H1 (cell line): ENCODE data around the gene AGAP1. TPM values are rescaled to one million over a fixed set of nuclear protein-coding genes. Genes with fewer than 3 reads are reported as not detected.

Source experiments
- CTCF ChIA-PET: fragments of 300-600 bp; sonication (Branson Sonifier 250); formaldehyde crosslinking; loops from one replicate; lab custom pipeline; 2021; ENCODE audit not compliant: partially characterized antibody; lab: Charles Lee
- POLR2A ChIA-PET: fragments of 300-600 bp; sonication (Branson Sonifier 250); formaldehyde crosslinking; loops from one replicate; lab custom pipeline; 2021; ENCODE audit warnings: inconsistent platforms; ENCODE audit not compliant: partially characterized antibody; lab: Charles Lee
- DNase-seq, 2 experiments: peaks; one replicate each; pipeline versions ENCODE4 v3.0.0 to v3.0.0-alpha.2; 2010 to 2022; ENCODE audit warnings: low spot score in 2 of 2, low read depth in 1 of 2, mixed read lengths in 1 of 2
- FAIRE-seq: peaks from 2 replicates; lab custom pipeline; 2011; peaks lifted over from hg19 to GRCh38; lab: Jason Lieb, UNC
- H2AFZ ChIP-seq: 2 replicates; pipeline ENCODE4 v1.8.1; 2012; ENCODE audit warnings: low read length, inconsistent platforms
- H2AK5ac ChIP-seq: 2 replicates; pipeline ENCODE4 v1.6.1; 2013; ENCODE audit warnings: low read depth, low read length
- H2BK120ac ChIP-seq: replicated peaks from 2 replicates; pipeline ENCODE3; 2013; ENCODE audit warnings: low read depth, low read length, inconsistent platforms
- H2BK12ac ChIP-seq: 2 replicates; pipeline ENCODE4 v1.6.1; 2013; ENCODE audit warnings: low read depth, low read length
- H2BK15ac ChIP-seq: 2 replicates; pipeline ENCODE4 v1.6.1; 2013; ENCODE audit warnings: low read length
- H2BK20ac ChIP-seq: 2 replicates; pipeline ENCODE4 v1.6.1; 2013; ENCODE audit warnings: low read length
- H2BK5ac ChIP-seq: 2 replicates; pipeline ENCODE4 v1.6.1; 2013; ENCODE audit warnings: low read depth, low read length
- H3K14ac ChIP-seq: 2 replicates; pipeline ENCODE4 v1.6.1; 2013; ENCODE audit warnings: inconsistent platforms; ENCODE audit not compliant: insufficient read length
- H3K18ac ChIP-seq: 2 replicates; pipeline ENCODE4 v1.6.1; 2013; ENCODE audit warnings: low read length; ENCODE audit errors: extremely low read depth
- H3K23ac ChIP-seq: 2 replicates; pipeline ENCODE4 v1.6.1; 2013; ENCODE audit warnings: inconsistent platforms; ENCODE audit not compliant: insufficient read length
- H3K23me2 ChIP-seq: 2 replicates; pipeline ENCODE4 v1.6.1; 2013; ENCODE audit warnings: low read depth, low read length
- H3K27ac ChIP-seq: 2 replicates; pipeline ENCODE4 v1.6.1; 2011; ENCODE audit warnings: low read depth, low read length, inconsistent platforms
- H3K27me3 ChIP-seq, 4 experiments: replicated peaks in 1 of 4; 1 replicate in 1 of 4; 2 replicates in 3 of 4; pipeline versions ENCODE4 v1.6.1 to v1.8.1; 2011 to 2013; ENCODE audit warnings: low read length in 3 of 4, mild to moderate bottlenecking in 3 of 4, inconsistent platforms in 2 of 4, mixed read lengths in 2 of 4, moderate library complexity in 1 of 4; ENCODE audit not compliant: control insufficient read depth in 3 of 4, insufficient read depth in 3 of 4; ENCODE audit errors: extremely low read depth in 1 of 4
- H3K36me3 ChIP-seq, 4 experiments: 2 replicates each; pipeline versions ENCODE4 v1.6.1 to v1.8.1; 2011 to 2013; ENCODE audit warnings: mild to moderate bottlenecking in 4 of 4, low read length in 3 of 4, moderate library complexity in 2 of 4, control low read depth in 1 of 4, inconsistent platforms in 1 of 4; ENCODE audit not compliant: insufficient read depth in 4 of 4, control insufficient read depth in 2 of 4
- H3K4ac ChIP-seq: replicated peaks from 2 replicates; pipeline ENCODE3; 2013; ENCODE audit warnings: low read length, low read depth, mixed read lengths, inconsistent platforms; ENCODE audit not compliant: insufficient read length
- H3K4me1 ChIP-seq, 4 experiments: replicated peaks in 1 of 4; 1 replicate in 1 of 4; 2 replicates in 3 of 4; pipeline versions ENCODE4 v1.6.1 to v1.8.1; 2011 to 2013; ENCODE audit warnings: low read length in 3 of 4, inconsistent platforms in 2 of 4, mixed read lengths in 1 of 4; ENCODE audit not compliant: insufficient read depth in 4 of 4, control insufficient read depth in 3 of 4
- H3K4me2 ChIP-seq, 2 experiments: 2 replicates each; pipeline versions ENCODE4 v1.6.1 to v1.8.1; 2011 to 2013; ENCODE audit warnings: low read depth in 2 of 2, low read length in 2 of 2, control low read depth in 1 of 2, inconsistent platforms in 1 of 2, mild to moderate bottlenecking in 1 of 2; ENCODE audit not compliant: insufficient read depth in 1 of 2
- H3K4me3 ChIP-seq, 4 experiments: fragments of 200-600, 300-600 bp in 1 of 4; sonication (generic), shearing (Covaris generic), sonication (Bioruptor Twin) in 1 of 4; 2 replicates each; pipeline versions ENCODE4 v1.5.1 to v1.8.1; 2011 to 2016; ENCODE audit warnings: low read length in 4 of 4, low read depth in 3 of 4, control low read depth in 2 of 4, inconsistent platforms in 2 of 4, mild to moderate bottlenecking in 2 of 4, mixed read lengths in 1 of 4, moderate library complexity in 1 of 4; ENCODE audit not compliant: insufficient read depth in 2 of 4; ENCODE audit errors: extremely low read depth in 1 of 4
- H3K56ac ChIP-seq: replicated peaks from 2 replicates; pipeline ENCODE3; 2013; ENCODE audit warnings: low read depth, mild to moderate bottlenecking, mixed read lengths, low read length, inconsistent platforms; ENCODE audit not compliant: insufficient read length
- H3K79me1 ChIP-seq: 2 replicates; pipeline ENCODE4 v1.6.1; 2013; ENCODE audit warnings: low read depth, low read length, control low read depth
- H3K79me2 ChIP-seq, 2 experiments: 2 replicates each; pipeline versions ENCODE4 v1.6.1 to v1.8.1; 2012 to 2013; ENCODE audit warnings: low read length in 2 of 2, mild to moderate bottlenecking in 2 of 2, inconsistent platforms in 1 of 2; ENCODE audit not compliant: insufficient read depth in 2 of 2, control insufficient read depth in 1 of 2
- H3K9ac ChIP-seq, 4 experiments: replicated peaks in 1 of 4; 1 replicate in 1 of 4; 2 replicates in 3 of 4; pipeline versions ENCODE4 v1.6.1 to v1.8.1; 2011 to 2013; ENCODE audit warnings: low read depth in 3 of 4, low read length in 3 of 4, control low read depth in 2 of 4, mild to moderate bottlenecking in 2 of 4, moderate library complexity in 2 of 4, inconsistent platforms in 1 of 4; ENCODE audit errors: extremely low read depth in 1 of 4
- H3K9me3 ChIP-seq, 2 experiments: 2 replicates each; pipeline versions ENCODE4 v1.6.1 to v1.8.1; 2012 to 2013; ENCODE audit warnings: mild to moderate bottlenecking in 2 of 2, moderate library complexity in 2 of 2, control low read depth in 1 of 2, inconsistent platforms in 1 of 2, low read depth in 1 of 2, low read length in 1 of 2, mixed read lengths in 1 of 2; ENCODE audit not compliant: insufficient read depth in 2 of 2
- H4K20me1 ChIP-seq, 2 experiments: replicated peaks in 1 of 2; 2 replicates each; pipeline versions ENCODE3 to v1.8.1; 2011 to 2013; ENCODE audit warnings: inconsistent platforms in 2 of 2, low read length in 2 of 2, mild to moderate bottlenecking in 1 of 2; ENCODE audit not compliant: insufficient read depth in 2 of 2, control insufficient read depth in 1 of 2
- H4K5ac ChIP-seq: 2 replicates; pipeline ENCODE4 v1.6.1; 2013; ENCODE audit warnings: low read length, low read depth, mixed read lengths, inconsistent platforms; ENCODE audit not compliant: insufficient read length
- H4K8ac ChIP-seq: 2 replicates; pipeline ENCODE4 v1.8.0; 2013; ENCODE audit warnings: mild to moderate bottlenecking, moderate library complexity, low read length, inconsistent platforms; ENCODE audit not compliant: insufficient read depth; ENCODE audit errors: extremely low read depth
- H4K91ac ChIP-seq: replicated peaks from 2 replicates; pipeline ENCODE3; 2013; ENCODE audit warnings: low read length, mixed read lengths, inconsistent platforms; ENCODE audit not compliant: insufficient read length
- FOSL1 ChIP-seq: IDR thresholded peaks from 2 replicates; pipeline ENCODE4 v1.6.1; 2011; ENCODE audit warnings: mild to moderate bottlenecking, low read depth, low read length, moderate library complexity; ENCODE audit not compliant: insufficient read depth
- WGBS, 2 experiments: shearing (Covaris generic) in 1 of 2; methylation state at CpG; one replicate each; pipeline versions ENCODE4 v1.1.6 to v1.1.7; 2013 to 2015; ENCODE audit warnings: low lambda C conversion rate in 2 of 2, mixed read lengths in 2 of 2, inconsistent platforms in 1 of 2, low coverage in 1 of 2, missing lambda C conversion rate in 1 of 2; ENCODE audit not compliant: insufficient replicate concordance in 2 of 2, insufficient coverage in 1 of 2, insufficient read length in 1 of 2; ENCODE audit errors: extremely low coverage in 1 of 2, missing lambda C conversion rate in 1 of 2; 5-methylcytosine and 5-hydroxymethylcytosine counted together
- polyA plus RNA-seq, 7 experiments: library from polyadenylated mRNA; depleted of rRNA in 3 of 7; stranded (reverse) in 5 of 7; unstranded in 2 of 7; fragments of >200 nt in 5 of 7; fragments of 200-250 nt in 2 of 7; gene quantifications; 1 replicate in 5 of 7; 2 replicates in 1 of 7; 4 replicates in 1 of 7; pipeline versions ENCODE4 v1.2.1 to v1.2.3, GENCODE V29; 2011 to 2013; ENCODE audit warnings: missing spikeins in 2 of 7, mixed read lengths in 2 of 7
- total RNA-seq: library from RNA; stranded (reverse); fragmentation: NEBNext Ultra II Directional; extraction: Animal tissue kit (Norgen Biotek cat#: 25700); gene quantifications from 2 replicates; pipeline ENCODE4 v1.2.1, GENCODE V29; 2021

Gene AGAP1
- total and polyA plus RNA-seq, 2 of the 8 experiments (the other 6 are each of a cell fraction or from before 2014, with no cell fraction given): 18.1 to 39.4 TPM

DNA sequence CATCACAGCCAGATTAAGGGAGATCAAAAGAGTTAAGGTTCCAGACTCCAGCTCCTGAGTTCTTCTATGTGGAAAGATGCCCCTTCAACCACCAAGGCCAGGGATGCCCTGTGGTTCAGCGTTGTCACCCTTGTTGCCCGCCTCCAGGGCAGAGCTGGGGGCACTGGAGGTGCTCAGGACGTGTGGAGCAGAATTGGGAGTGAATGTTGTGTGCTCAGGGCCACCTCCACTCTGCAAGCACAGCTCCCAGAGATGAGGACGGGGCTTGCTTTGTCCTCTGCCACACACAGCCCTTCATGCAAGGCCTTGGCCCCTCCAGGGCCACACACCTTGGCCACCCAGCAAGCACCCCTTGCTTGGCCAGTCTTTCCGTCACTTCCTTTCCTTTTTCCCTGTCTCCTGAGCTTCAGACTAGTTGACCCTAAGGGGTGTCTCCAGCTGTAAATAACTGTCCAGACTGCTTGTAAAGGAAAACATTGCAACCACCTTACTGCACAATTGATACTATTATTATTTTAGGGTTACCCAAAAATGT, 103.3 kb downstream of the AGAP1 start:
- Histone ChIP-seq H4K5ac (no peak overlapping the region), H2AK5ac (no peak overlapping the region), H2BK12ac (no peak overlapping the region), H3K18ac (no peak overlapping the region), H3K4ac (no peak overlapping the region), H2BK5ac (0 out of 2 replicates have a peak overlapping the region, but pooled peaks have one; percentile 27), H2BK20ac (no peak overlapping the region), H3K56ac (no peak overlapping the region), H3K23ac (no peak overlapping the region), H2AFZ (no peak overlapping the region), H2BK15ac (no peak overlapping the region), H3K14ac (no peak overlapping the region), H3K4me1 (peaks cover 0 to 4% (median 0%) of the 10 kb centered on the region in 4 experiments; a peak in 1 of 7 replicates), H3K79me2 (peaks cover 0 to 64% of the 10 kb centered on the region in 2 experiments; a peak in 2 of 4 replicates), H3K23me2 (no peaks in the 10 kb centered on the region), H3K27me3 (no peaks in the 10 kb centered on the region), H3K9me3 (no peaks in the 10 kb centered on the region), H3K9ac (no peak overlapping the region), H3K4me3 (no peak overlapping the region), H4K91ac (no peak overlapping the region), H3K4me2 (no peak overlapping the region), H4K20me1 (peaks cover 17 to 20% of the 10 kb centered on the region in 2 experiments), H3K79me1 (peaks cover 8% of the 10 kb centered on the region), H3K27ac (no peak overlapping the region), H4K8ac (no peak overlapping the region; the same call in 1 of the 2 replicates), H2BK120ac (no peak overlapping the region), H3K36me3 (no peaks in the 10 kb centered on the region)
- FAIRE-seq (no peak), DNase-seq (no peak)
- ChIA-PET POLR2A (no interaction called here), CTCF (interaction anchor here (0.7 to 6.1 kb wide), 20 partner anchors 14 to 716 kb away, joined by 3 to 111 read pairs (median 10); no protein-coding TSS in a partner anchor)
- 88% methylated on average over 5 of the region's 5 CpGs; no CpG with 5 or more reads in 1 of the 2 experiments for WGBS, 2 experiments
- TF ChIP-seq FOSL1: no peak
